WTC11 (cell line): ENCODE measurements around the gene PAMR1. TPM values are rescaled to one million over a fixed set of nuclear protein-coding genes. Genes with fewer than 3 reads are reported as not detected.

Experiments used
- ATAC-seq: fragments of 200-7000 bp; cut with Tn5 transposase; 2 replicates; pipeline ENCODE4 v1.10.0; 2021; ENCODE audit warnings: mild to moderate bottlenecking, moderate library complexity
- CTCF ChIA-PET: fragments of 300-600 bp; sonication (Branson Sonifier 250); formaldehyde crosslinking; loops from one replicate; lab custom pipeline; 2021; ENCODE audit warnings: antibody characterized with exemption; lab: Charles Lee
- POLR2A ChIA-PET: fragments of 350-600 bp; sonication (Branson Sonifier 250); formaldehyde crosslinking; loops from one replicate; lab custom pipeline; 2021; ENCODE audit warnings: antibody characterized with exemption; lab: Charles Lee
- DNase-seq: peaks from one replicate; pipeline ENCODE4 v3.0.0; 2021; ENCODE audit warnings: low spot score
- H3K27ac Mint-ChIP-seq: 2 replicates; pipeline ENCODE4 v1.8.0; 2021; ENCODE audit warnings: mixed read lengths
- H3K27me3 Mint-ChIP-seq: 2 replicates; pipeline ENCODE4 v1.8.0; 2021; ENCODE audit warnings: low read depth, mild to moderate bottlenecking, moderate library complexity, mixed read lengths
- H3K36me3 Mint-ChIP-seq: 2 replicates; pipeline ENCODE4 v1.8.0; 2021; ENCODE audit warnings: mixed read lengths
- H3K4me1 Mint-ChIP-seq: 2 replicates; pipeline ENCODE4 v1.8.0; 2022; ENCODE audit warnings: mixed read lengths
- H3K4me3 Mint-ChIP-seq: 2 replicates; pipeline ENCODE4 v1.8.0; 2021; ENCODE audit warnings: mild to moderate bottlenecking, moderate library complexity, mixed read lengths
- H3K9me3 Mint-ChIP-seq: 2 replicates; pipeline ENCODE4 v1.8.0; 2021; ENCODE audit warnings: mixed read lengths
- ATF1 ChIP-seq: sonication (generic); formaldehyde crosslinking; IDR thresholded peaks from 2 replicates; pipeline ENCODE4 v1.8.1; 2023; ENCODE audit warnings: mild to moderate bottlenecking, moderate library complexity, missing genetic modification reagents
- CREB1 ChIP-seq: sonication (generic); formaldehyde crosslinking; IDR thresholded peaks from 2 replicates; pipeline ENCODE4 v1.8.0; 2023; ENCODE audit warnings: mild to moderate bottlenecking, missing genetic modification reagents
- CREM ChIP-seq: sonication (generic); formaldehyde crosslinking; IDR thresholded peaks from 2 replicates; pipeline ENCODE4 v1.8.1; 2022; ENCODE audit warnings: mild to moderate bottlenecking, missing genetic modification reagents, moderate library complexity
- ERG ChIP-seq: fragments of 250-450 bp; sonication (Bioruptor Pico); IDR thresholded peaks from 2 replicates; pipeline ENCODE4 v1.8.0; 2021; ENCODE audit warnings: mild to moderate bottlenecking
- GABPB1 ChIP-seq: sonication (generic); formaldehyde crosslinking; IDR thresholded peaks from 2 replicates; pipeline ENCODE4 v1.8.1; 2023; ENCODE audit warnings: mild to moderate bottlenecking, missing genetic modification reagents
- IRF2 ChIP-seq: sonication (generic); formaldehyde crosslinking; IDR thresholded peaks from 2 replicates; pipeline ENCODE4 v1.8.0; 2022; ENCODE audit warnings: low read depth, missing genetic modification reagents, borderline replicate concordance
- JAZF1 ChIP-seq: fragments of 250-450 bp; sonication (Bioruptor Pico); IDR thresholded peaks from 2 replicates; pipeline ENCODE4 v1.9.0; 2021; ENCODE audit warnings: moderate library complexity, mild to moderate bottlenecking, inconsistent platforms
- KAT7 ChIP-seq: sonication (generic); formaldehyde crosslinking; IDR thresholded peaks from 2 replicates; pipeline ENCODE4 v1.8.1; 2023; ENCODE audit warnings: missing genetic modification reagents, mild to moderate bottlenecking, borderline replicate concordance
- MXD4 ChIP-seq: fragments of 250-450 bp; sonication (Bioruptor Pico); IDR thresholded peaks from 2 replicates; pipeline ENCODE4 v1.8.0; 2021; ENCODE audit warnings: mild to moderate bottlenecking, moderate library complexity, borderline replicate concordance
- NR1H2 ChIP-seq: sonication (generic); formaldehyde crosslinking; IDR thresholded peaks from 2 replicates; pipeline ENCODE4 v1.9.0; 2021; ENCODE audit warnings: mild to moderate bottlenecking, moderate library complexity, missing genetic modification reagents
- PRDM15 ChIP-seq: sonication (generic); formaldehyde crosslinking; IDR thresholded peaks from 2 replicates; pipeline ENCODE4 v1.8.0; 2022; ENCODE audit warnings: missing genetic modification reagents
- RORB ChIP-seq: fragments of 250-450 bp; sonication (Bioruptor Pico); IDR thresholded peaks from 2 replicates; pipeline ENCODE4 v1.9.0; 2021; ENCODE audit warnings: mild to moderate bottlenecking
- SP1 ChIP-seq: sonication (generic); formaldehyde crosslinking; conservative IDR thresholded peaks from 2 replicates; pipeline ENCODE4 v1.8.1; 2022; ENCODE audit warnings: missing genetic modification reagents
- ZBTB21 ChIP-seq: sonication (generic); formaldehyde crosslinking; IDR thresholded peaks from 2 replicates; pipeline ENCODE4 v1.8.1; 2023; ENCODE audit warnings: mild to moderate bottlenecking, missing genetic modification reagents, borderline replicate concordance
- ZNF138 ChIP-seq: sonication (generic); formaldehyde crosslinking; conservative IDR thresholded peaks from 2 replicates; pipeline ENCODE4 v1.8.1; 2022; ENCODE audit warnings: mild to moderate bottlenecking, moderate library complexity, missing genetic modification reagents
- ZNF281 ChIP-seq: sonication (generic); formaldehyde crosslinking; IDR thresholded peaks from 2 replicates; pipeline ENCODE4 v1.8.0; 2023; ENCODE audit warnings: mild to moderate bottlenecking, missing genetic modification reagents
- ZNF416 ChIP-seq: fragments of 250-450 bp; sonication (Bioruptor Pico); IDR thresholded peaks from 2 replicates; pipeline ENCODE4 v1.9.0; 2021; ENCODE audit warnings: mild to moderate bottlenecking, inconsistent platforms
- ZNF532 ChIP-seq: fragments of 250-450 bp; sonication (Bioruptor Pico); IDR thresholded peaks from 2 replicates; pipeline ENCODE4 v1.9.0; 2021; ENCODE audit warnings: mild to moderate bottlenecking, borderline replicate concordance
- ZSCAN18 ChIP-seq: fragments of 250-450 bp; sonication (Bioruptor Pico); IDR thresholded peaks from 2 replicates; pipeline ENCODE4 v2.1.2; 2022; ENCODE audit warnings: mild to moderate bottlenecking, moderate library complexity
- total RNA-seq: library from RNA; stranded (reverse); gene quantifications from 3 replicates; pipeline ENCODE4 v1.2.3, GENCODE V29; 2021

PAMR1 gene
- total RNA-seq, 1 experiment from 2014 or later: 3.2 TPM

- no peak overlapping the region for H3K27ac Mint-ChIP-seq
- H3K9me3 Mint-ChIP-seq: peaks cover 6% of the 10 kb centered on the region; the same call in 1 of the 2 replicates
- POLR2A ChIA-PET: no interaction called here
- no peak overlapping the region for H3K4me3 Mint-ChIP-seq
- no peak for DNase-seq
- CTCF ChIA-PET: no interaction called here
- TF ChIP-seq MXD4 (CRISPR knock-in tag) (no peak), ZBTB21 (no peak), ATF1 (CRISPR knock-in tag) (no peak), ZNF281 (no peak), GABPB1 (CRISPR knock-in tag) (no peak), KAT7 (CRISPR knock-in tag) (no peak), CREM (no peak), ZNF532 (CRISPR knock-in tag) (no peak), PRDM15 (CRISPR knock-in tag) (no peak)
- no peaks in the 10 kb centered on the region for H3K27me3 Mint-ChIP-seq
- ATAC-seq: no peak
- peaks cover 19% of the 10 kb centered on the region for H3K4me1 Mint-ChIP-seq
- no peaks in the 10 kb centered on the region for H3K36me3 Mint-ChIP-seq
Measured at GRCh38 chr11:35398881-35399280, 126.5 kb downstream of the PAMR1 start.

GRCh38 chr11:35394941-35395340, 130.5 kb downstream of the PAMR1 start:
- Mint-ChIP-seq H3K4me3 (no peak overlapping the region), H3K36me3 (no peaks in the 10 kb centered on the region), H3K27me3 (no peaks in the 10 kb centered on the region), H3K4me1 (peaks cover 19% of the 10 kb centered on the region), H3K27ac (no peak overlapping the region), H3K9me3 (peaks cover 6% of the 10 kb centered on the region; the same call in 1 of the 2 replicates)
- ATAC-seq: no peak
- TF ChIP-seq NR1H2 (CRISPR knock-in tag): no peak
- TF ChIP-seq ZNF138: no peak
- TF ChIP-seq JAZF1: no peak
- no peak for TF ChIP-seq ZNF416 (CRISPR knock-in tag)
- TF ChIP-seq KAT7 (CRISPR knock-in tag): no peak
- no peak for TF ChIP-seq ZSCAN18 (CRISPR knock-in tag)
- no peak for TF ChIP-seq RORB
- TF ChIP-seq SP1 (CRISPR knock-in tag): no peak
- TF ChIP-seq CREB1 (CRISPR knock-in tag): no peak
- no peak for TF ChIP-seq ERG (CRISPR knock-in tag)
- no peak for TF ChIP-seq IRF2 (CRISPR knock-in tag)
- ChIA-PET CTCF (interaction anchor here (0.6 to 1.4 kb wide), 2 partner anchors 9 to 396 kb away, joined by 3 read pairs; no protein-coding TSS in a partner anchor), POLR2A (no interaction called here)
- DNase-seq: no peak
